ENCODE data around the gene MAGI2. TPM values are rescaled to one million over a fixed set of nuclear protein-coding genes. Genes with fewer than 3 reads are reported as not detected.

Gene MAGI2
- total and polyA plus RNA-seq, 4 donors: 0.37 to 4.1 (median 1.4) TPM

DNA sequence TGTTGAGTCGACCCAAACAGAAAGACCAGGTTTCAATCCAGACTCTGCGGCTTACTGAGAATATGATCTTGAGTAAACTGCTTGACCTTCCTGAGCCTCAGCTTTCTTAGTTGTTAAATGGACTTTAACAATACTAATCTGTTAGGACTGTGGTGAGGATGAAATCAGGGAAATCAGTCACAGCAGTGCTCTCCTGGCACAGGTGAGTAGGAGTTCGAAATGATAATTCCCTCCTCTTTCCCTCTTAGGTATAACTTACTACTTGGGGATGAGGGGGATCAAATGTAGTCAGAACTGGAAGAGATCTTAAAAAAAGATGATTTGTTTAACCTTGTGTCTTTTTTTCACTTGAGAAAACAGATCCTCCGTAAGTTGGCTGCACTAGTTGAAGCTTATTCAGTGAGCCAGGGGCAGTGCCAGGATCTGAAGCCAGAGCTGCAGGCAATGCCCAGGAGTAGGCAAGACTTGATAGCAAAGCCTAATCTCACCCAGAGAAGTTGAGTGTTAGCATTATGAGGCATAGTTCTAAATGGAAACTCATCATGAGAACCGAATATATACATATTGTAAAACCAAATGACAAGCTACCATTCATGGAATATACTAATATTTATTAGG is 1.8 kb upstream of the MAGI2 start:
- H3K36me3 ChIP-seq (ENCODE audit: control insufficient read depth in 4 of 4, insufficient read depth in 3 of 4, low read depth in 1 of 4, low read length in 3 of 4): peaks cover 0 to 4% (median 2%) of the 10 kb centered on the region in 4 donors
- WGBS: 79% methylated on average over 5 of the region's 5 CpGs
- H3K9ac ChIP-seq (ENCODE audit: low read depth in 1 of 2, low read length in 2 of 2): peak overlapping the region in 1 of 2 donors; percentile 67
- H3K4me3 ChIP-seq (ENCODE audit: low read depth in 1 of 3, low read length in 3 of 3): peak overlapping the region in 1 of 3 donors; percentile 81
- no peak for DNase-seq (ENCODE audit: low spot score)
- TF ChIP-seq RAD21 (IDR thresholded peaks at IDR 0.05) (no peak), GABPA (IDR thresholded peaks at IDR 0.05 in 1 of 2, conservative IDR thresholded peaks at IDR 0.05 in 1 of 2) (no peak), HNF4G (IDR thresholded peaks at IDR 0.05) (no peak), RXRA (IDR thresholded peaks at IDR 0.05) (no peak), NR2F2 (IDR thresholded peaks at IDR 0.05) (no peak), FOXA2 (IDR thresholded peaks at IDR 0.05) (no peak)
- TF ChIP-seq, protein P1, sequence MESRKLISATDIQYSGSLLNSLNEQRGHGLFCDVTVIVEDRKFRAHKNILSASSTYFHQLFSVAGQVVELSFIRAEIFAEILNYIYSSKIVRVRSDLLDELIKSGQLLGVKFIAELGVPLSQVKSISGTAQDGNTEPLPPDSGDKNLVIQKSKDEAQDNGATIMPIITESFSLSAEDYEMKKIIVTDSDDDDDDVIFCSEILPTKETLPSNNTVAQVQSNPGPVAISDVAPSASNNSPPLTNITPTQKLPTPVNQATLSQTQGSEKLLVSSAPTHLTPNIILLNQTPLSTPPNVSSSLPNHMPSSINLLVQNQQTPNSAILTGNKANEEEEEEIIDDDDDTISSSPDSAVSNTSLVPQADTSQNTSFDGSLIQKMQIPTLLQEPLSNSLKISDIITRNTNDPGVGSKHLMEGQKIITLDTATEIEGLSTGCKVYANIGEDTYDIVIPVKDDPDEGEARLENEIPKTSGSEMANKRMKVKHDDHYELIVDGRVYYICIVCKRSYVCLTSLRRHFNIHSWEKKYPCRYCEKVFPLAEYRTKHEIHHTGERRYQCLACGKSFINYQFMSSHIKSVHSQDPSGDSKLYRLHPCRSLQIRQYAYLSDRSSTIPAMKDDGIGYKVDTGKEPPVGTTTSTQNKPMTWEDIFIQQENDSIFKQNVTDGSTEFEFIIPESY (IDR thresholded peaks at IDR 0.05): no peak
- TF ChIP-seq, protein P2, sequence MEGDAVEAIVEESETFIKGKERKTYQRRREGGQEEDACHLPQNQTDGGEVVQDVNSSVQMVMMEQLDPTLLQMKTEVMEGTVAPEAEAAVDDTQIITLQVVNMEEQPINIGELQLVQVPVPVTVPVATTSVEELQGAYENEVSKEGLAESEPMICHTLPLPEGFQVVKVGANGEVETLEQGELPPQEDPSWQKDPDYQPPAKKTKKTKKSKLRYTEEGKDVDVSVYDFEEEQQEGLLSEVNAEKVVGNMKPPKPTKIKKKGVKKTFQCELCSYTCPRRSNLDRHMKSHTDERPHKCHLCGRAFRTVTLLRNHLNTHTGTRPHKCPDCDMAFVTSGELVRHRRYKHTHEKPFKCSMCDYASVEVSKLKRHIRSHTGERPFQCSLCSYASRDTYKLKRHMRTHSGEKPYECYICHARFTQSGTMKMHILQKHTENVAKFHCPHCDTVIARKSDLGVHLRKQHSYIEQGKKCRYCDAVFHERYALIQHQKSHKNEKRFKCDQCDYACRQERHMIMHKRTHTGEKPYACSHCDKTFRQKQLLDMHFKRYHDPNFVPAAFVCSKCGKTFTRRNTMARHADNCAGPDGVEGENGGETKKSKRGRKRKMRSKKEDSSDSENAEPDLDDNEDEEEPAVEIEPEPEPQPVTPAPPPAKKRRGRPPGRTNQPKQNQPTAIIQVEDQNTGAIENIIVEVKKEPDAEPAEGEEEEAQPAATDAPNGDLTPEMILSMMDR (IDR thresholded peaks at IDR 0.05; ENCODE audit: low read depth, low read length, missing input control): no peak
- TF ChIP-seq, protein P3, sequence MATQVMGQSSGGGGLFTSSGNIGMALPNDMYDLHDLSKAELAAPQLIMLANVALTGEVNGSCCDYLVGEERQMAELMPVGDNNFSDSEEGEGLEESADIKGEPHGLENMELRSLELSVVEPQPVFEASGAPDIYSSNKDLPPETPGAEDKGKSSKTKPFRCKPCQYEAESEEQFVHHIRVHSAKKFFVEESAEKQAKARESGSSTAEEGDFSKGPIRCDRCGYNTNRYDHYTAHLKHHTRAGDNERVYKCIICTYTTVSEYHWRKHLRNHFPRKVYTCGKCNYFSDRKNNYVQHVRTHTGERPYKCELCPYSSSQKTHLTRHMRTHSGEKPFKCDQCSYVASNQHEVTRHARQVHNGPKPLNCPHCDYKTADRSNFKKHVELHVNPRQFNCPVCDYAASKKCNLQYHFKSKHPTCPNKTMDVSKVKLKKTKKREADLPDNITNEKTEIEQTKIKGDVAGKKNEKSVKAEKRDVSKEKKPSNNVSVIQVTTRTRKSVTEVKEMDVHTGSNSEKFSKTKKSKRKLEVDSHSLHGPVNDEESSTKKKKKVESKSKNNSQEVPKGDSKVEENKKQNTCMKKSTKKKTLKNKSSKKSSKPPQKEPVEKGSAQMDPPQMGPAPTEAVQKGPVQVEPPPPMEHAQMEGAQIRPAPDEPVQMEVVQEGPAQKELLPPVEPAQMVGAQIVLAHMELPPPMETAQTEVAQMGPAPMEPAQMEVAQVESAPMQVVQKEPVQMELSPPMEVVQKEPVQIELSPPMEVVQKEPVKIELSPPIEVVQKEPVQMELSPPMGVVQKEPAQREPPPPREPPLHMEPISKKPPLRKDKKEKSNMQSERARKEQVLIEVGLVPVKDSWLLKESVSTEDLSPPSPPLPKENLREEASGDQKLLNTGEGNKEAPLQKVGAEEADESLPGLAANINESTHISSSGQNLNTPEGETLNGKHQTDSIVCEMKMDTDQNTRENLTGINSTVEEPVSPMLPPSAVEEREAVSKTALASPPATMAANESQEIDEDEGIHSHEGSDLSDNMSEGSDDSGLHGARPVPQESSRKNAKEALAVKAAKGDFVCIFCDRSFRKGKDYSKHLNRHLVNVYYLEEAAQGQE (IDR thresholded peaks at IDR 0.05): no peak
- no peak overlapping the region for H3K27ac ChIP-seq (ENCODE audit: low read depth in 1 of 2, low read length in 2 of 2)
- no peaks in the 10 kb centered on the region for H3K27me3 ChIP-seq (ENCODE audit: control insufficient read depth in 4 of 4, insufficient read depth in 4 of 4, low read length in 3 of 4)
- H3K4me1 ChIP-seq (ENCODE audit: control insufficient read depth in 4 of 4, insufficient read depth in 4 of 4, low read length in 3 of 4): peaks cover 0 to 34% (median 19%) of the 10 kb centered on the region in 4 donors
- no peaks in the 10 kb centered on the region for H3K9me3 ChIP-seq (ENCODE audit: control insufficient read depth in 4 of 4, low read length in 3 of 4)

DNA sequence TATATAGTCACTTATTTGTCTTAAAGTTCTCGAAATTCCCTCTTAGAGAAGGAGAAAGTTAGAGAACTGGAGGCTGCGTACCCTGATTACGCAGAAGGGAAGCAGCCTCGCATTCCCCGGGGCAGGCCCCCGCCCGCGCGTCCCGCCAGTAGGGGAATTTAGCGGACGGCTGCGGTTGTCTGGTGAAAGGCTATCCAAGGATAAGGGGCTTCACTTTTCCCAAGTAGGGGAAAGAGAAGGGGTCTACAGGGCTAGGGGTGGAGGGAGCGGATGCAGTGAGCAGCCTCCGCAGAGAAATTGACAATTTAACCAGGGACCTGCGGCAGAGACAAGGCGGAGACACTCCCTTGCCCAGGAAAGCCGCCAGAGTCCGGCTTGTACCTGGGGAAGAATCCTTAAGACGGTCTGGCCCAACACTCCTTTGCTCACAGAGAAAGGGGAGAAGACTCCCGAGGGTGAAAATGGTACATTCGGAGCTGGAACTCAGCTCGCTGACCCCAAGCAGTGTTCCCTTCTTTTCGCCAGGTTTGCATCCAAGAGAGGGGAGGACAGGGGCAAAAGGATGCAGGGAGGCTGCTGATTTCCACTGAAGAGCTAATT is 994 bp upstream of the MAGI2 start:
- no peaks in the 10 kb centered on the region for H3K27me3 ChIP-seq (ENCODE audit: control insufficient read depth in 4 of 4, insufficient read depth in 4 of 4, low read length in 3 of 4)
- peaks cover 0 to 34% (median 19%) of the 10 kb centered on the region in 4 donors for H3K4me1 ChIP-seq (ENCODE audit: control insufficient read depth in 4 of 4, insufficient read depth in 4 of 4, low read length in 3 of 4)
- H3K9me3 ChIP-seq (ENCODE audit: control insufficient read depth in 4 of 4, low read length in 3 of 4): no peaks in the 10 kb centered on the region
- peaks cover 0 to 3% (median under 1%) of the 10 kb centered on the region in 4 donors for H3K36me3 ChIP-seq (ENCODE audit: control insufficient read depth in 4 of 4, insufficient read depth in 3 of 4, low read depth in 1 of 4, low read length in 3 of 4)
- WGBS: 10% methylated on average over 24 of the region's 24 CpGs
- peak; percentile 8 for TF ChIP-seq TAF1 (conservative IDR thresholded peaks at IDR 0.05)
- TF ChIP-seq, protein P3 (IDR thresholded peaks at IDR 0.05): no peak
- H3K9ac ChIP-seq (ENCODE audit: low read depth in 1 of 2, low read length in 2 of 2): peak overlapping the region; percentile 15 to 67
- peak overlapping the region; percentile 80 to 97 for H3K27ac ChIP-seq (ENCODE audit: low read depth in 1 of 2, low read length in 2 of 2)
- H3K4me3 ChIP-seq (ENCODE audit: low read depth in 1 of 3, low read length in 3 of 3): peak overlapping the region; percentile 71 to 84 (median 81)
- peak; percentile 36 for DNase-seq (ENCODE audit: low spot score)

Data from liver (tissue), 9 donors.